Stomach (tissue), 4 donors: Measurements from ENCODE around the gene BCL2L1.

Source experiments
- CTCF ChIP-seq, 7 experiments: fragments of 450-650 bp in 4 of 7; fragments of 200-600 bp in 3 of 7; sonication (generic) in 3 of 7; IDR thresholded peaks; one replicate each; pipeline ENCODE4 v1.5.1; 2016 to 2019; ENCODE audit warnings: antibody characterized with exemption in 7 of 7, control low read depth in 2 of 7, mild to moderate bottlenecking in 1 of 7
- EP300 ChIP-seq: sonication (generic); formaldehyde crosslinking; IDR thresholded peaks from one replicate; pipeline ENCODE4 v1.6.1; 2017; ENCODE audit warnings: antibody characterized with exemption
- POLR2AphosphoS5 ChIP-seq, 3 donors: sonication (generic); formaldehyde crosslinking; IDR thresholded peaks; one replicate each; pipeline ENCODE4 v1.6.1; 2016; ENCODE audit warnings: antibody characterized with exemption in 3 of 3

- TF ChIP-seq POLR2AphosphoS5 (IDR thresholded peaks at IDR 0.05) (no peak), EP300 (no peak), CTCF (IDR thresholded peaks at IDR 0.05) (no peak)
These were observed 38.0 kb upstream of the BCL2L1 start for GRCh38 chr20:31760519-31761240.
